DOHH2 (cell line): ENCODE results near the gene DUSP16.
"Not testable (repeated sequence)": the region's sequence is repeated elsewhere in the genome, so short reads cannot be mapped to it uniquely, and the experiment has no call there.

Experiments
- H3F3A ChIP-seq: fragments of 200-600 bp; sonication (generic), shearing (Covaris generic); 2 replicates; pipeline ENCODE4 v1.6.0; 2016; ENCODE audit warnings: antibody characterized with exemption, mild to moderate bottlenecking; ENCODE audit not compliant: control insufficient read depth, insufficient read depth
- H3K27ac ChIP-seq: fragments of 200-600 bp; sonication (generic); 2 replicates; pipeline ENCODE4 v1.5.1; 2014; ENCODE audit warnings: low read depth, mild to moderate bottlenecking, low read length, moderate library complexity
- H3K27me3 ChIP-seq: fragments of 200-600 bp; sonication (generic); 2 replicates; pipeline ENCODE4 v1.6.1; 2014; ENCODE audit warnings: mild to moderate bottlenecking, low read length, mixed read lengths; ENCODE audit not compliant: control insufficient read depth
- H3K36me3 ChIP-seq: fragments of 200-600 bp; sonication (generic); 2 replicates; pipeline ENCODE4 v1.6.1; 2014; ENCODE audit warnings: mild to moderate bottlenecking, low read length, moderate library complexity, mixed read lengths; ENCODE audit not compliant: control insufficient read depth
- H3K4me1 ChIP-seq: fragments of 200-600 bp; sonication (generic); 2 replicates; pipeline ENCODE4 v1.6.1; 2014; ENCODE audit warnings: mild to moderate bottlenecking, low read length, mixed read lengths; ENCODE audit not compliant: control insufficient read depth
- H3K4me2 ChIP-seq: fragments of 200-600 bp; sonication (generic); 2 replicates; pipeline ENCODE4 v1.6.0; 2014; ENCODE audit warnings: mild to moderate bottlenecking, low read length, moderate library complexity
- H3K4me3 ChIP-seq: fragments of 200-600 bp; sonication (generic); 2 replicates; pipeline ENCODE4 v1.5.1; 2014; ENCODE audit warnings: mild to moderate bottlenecking, low read length, mixed read lengths
- H3K79me2 ChIP-seq: fragments of 200-600 bp; sonication (generic); 2 replicates; pipeline ENCODE4 v1.6.1; 2014; ENCODE audit warnings: mild to moderate bottlenecking, low read length, mixed read lengths; ENCODE audit not compliant: control insufficient read depth
- H3K9me2 ChIP-seq: fragments of 200-600 bp; sonication (generic); replicated peaks from 2 replicates; pipeline ENCODE4 v1.6.1; 2014; ENCODE audit warnings: mild to moderate bottlenecking, low read length, mixed read lengths; ENCODE audit not compliant: control insufficient read depth
- H3K9me3 ChIP-seq: fragments of 200-600 bp; sonication (generic); 2 replicates; pipeline ENCODE4 v1.6.1; 2014; ENCODE audit warnings: antibody characterized with exemption, low read length, mixed read lengths; ENCODE audit not compliant: control insufficient read depth, insufficient read depth
- H4K20me1 ChIP-seq: fragments of 200-600 bp; sonication (generic); 2 replicates; pipeline ENCODE4 v1.6.0; 2014; ENCODE audit warnings: low read depth, mild to moderate bottlenecking, antibody characterized with exemption, low read length, moderate library complexity; ENCODE audit not compliant: control insufficient read depth, insufficient read depth
- EZH2phosphoT487 ChIP-seq: fragments of 200-600 bp; sonication (generic); IDR thresholded peaks from 2 replicates; pipeline ENCODE4 v1.6.1; 2017; ENCODE audit warnings: borderline replicate concordance, mild to moderate bottlenecking, antibody characterized with exemption, low read length, moderate library complexity, mixed read lengths
- TF ChIP-seq, protein P1 (sequence below): fragments of 200-600 bp; sonication (generic); IDR thresholded peaks from one replicate; pipeline ENCODE4 v1.5.1; 2014; ENCODE audit warnings: antibody characterized with exemption, mild to moderate bottlenecking, low read depth, low read length; ENCODE audit not compliant: poor library complexity, severe bottlenecking

DUSP16 gene

DNA sequence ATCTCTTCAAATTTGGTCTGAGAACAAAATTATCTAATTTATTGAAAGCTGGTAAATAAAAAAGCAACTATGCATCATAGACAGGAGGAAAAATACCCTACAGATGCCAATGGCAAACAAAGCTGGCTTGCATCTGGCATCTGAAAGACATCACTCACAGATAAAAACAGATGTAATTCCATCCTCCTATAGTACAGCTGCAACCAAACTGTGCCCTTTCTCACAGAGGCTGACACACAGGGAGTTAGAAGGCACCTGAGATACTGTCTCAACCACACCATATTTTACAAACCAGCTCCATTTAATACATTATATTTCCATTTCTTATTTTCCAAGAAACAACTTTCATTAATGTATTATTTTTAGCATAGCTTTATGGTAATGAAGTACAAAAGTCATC lies 39.4 kb downstream of the DUSP16 start:
- H3K27me3 ChIP-seq = 0 out of 2 replicates have a peak, but pooled peaks cover 6% of the 10 kb centered on the region
- H3F3A ChIP-seq = no peaks in the 10 kb centered on the region
- H3K4me2 ChIP-seq = no peak overlapping the region
- no peaks in the 10 kb centered on the region for H3K36me3 ChIP-seq
- H4K20me1 ChIP-seq = no peaks in the 10 kb centered on the region
- no peaks in the 10 kb centered on the region for H3K9me3 ChIP-seq
- no peaks in the 10 kb centered on the region for H3K79me2 ChIP-seq
- no peaks in the 10 kb centered on the region for H3K9me2 ChIP-seq
- peaks cover 10% of the 10 kb centered on the region for H3K4me1 ChIP-seq
- TF ChIP-seq EZH2phosphoT487 = no peak
- TF ChIP-seq, protein P1, sequence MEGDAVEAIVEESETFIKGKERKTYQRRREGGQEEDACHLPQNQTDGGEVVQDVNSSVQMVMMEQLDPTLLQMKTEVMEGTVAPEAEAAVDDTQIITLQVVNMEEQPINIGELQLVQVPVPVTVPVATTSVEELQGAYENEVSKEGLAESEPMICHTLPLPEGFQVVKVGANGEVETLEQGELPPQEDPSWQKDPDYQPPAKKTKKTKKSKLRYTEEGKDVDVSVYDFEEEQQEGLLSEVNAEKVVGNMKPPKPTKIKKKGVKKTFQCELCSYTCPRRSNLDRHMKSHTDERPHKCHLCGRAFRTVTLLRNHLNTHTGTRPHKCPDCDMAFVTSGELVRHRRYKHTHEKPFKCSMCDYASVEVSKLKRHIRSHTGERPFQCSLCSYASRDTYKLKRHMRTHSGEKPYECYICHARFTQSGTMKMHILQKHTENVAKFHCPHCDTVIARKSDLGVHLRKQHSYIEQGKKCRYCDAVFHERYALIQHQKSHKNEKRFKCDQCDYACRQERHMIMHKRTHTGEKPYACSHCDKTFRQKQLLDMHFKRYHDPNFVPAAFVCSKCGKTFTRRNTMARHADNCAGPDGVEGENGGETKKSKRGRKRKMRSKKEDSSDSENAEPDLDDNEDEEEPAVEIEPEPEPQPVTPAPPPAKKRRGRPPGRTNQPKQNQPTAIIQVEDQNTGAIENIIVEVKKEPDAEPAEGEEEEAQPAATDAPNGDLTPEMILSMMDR = no peak
- H3K27ac ChIP-seq = no peak overlapping the region
- no peak overlapping the region for H3K4me3 ChIP-seq

DNA sequence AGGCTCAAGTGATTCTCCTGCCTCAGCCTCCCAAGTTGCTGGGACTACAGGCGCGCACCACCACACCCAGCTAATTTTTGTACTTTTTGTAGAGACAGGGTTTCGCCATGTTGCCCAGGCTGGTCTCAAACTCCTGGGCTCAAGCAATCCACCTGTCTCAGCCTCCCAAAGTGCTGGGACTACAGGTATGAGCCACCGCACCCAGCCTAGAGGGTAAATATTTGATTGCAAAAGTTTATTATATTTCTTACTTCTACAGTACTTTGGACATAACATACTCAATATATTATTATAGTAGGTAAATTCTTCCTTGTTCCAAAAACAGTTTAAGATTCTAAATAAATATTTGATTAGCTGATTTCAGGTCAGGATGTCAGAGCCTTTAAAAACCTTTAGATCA lies 40.0 kb downstream of the DUSP16 start:
- H3K9me3 ChIP-seq, H3K4me2 ChIP-seq, H3K36me3 ChIP-seq, H3K9me2 ChIP-seq, H3K27ac ChIP-seq, H4K20me1 ChIP-seq, H3K4me3 ChIP-seq, H3K27me3 ChIP-seq, H3F3A ChIP-seq, H3K4me1 ChIP-seq, H3K79me2 ChIP-seq: not testable (repeated sequence)

DNA sequence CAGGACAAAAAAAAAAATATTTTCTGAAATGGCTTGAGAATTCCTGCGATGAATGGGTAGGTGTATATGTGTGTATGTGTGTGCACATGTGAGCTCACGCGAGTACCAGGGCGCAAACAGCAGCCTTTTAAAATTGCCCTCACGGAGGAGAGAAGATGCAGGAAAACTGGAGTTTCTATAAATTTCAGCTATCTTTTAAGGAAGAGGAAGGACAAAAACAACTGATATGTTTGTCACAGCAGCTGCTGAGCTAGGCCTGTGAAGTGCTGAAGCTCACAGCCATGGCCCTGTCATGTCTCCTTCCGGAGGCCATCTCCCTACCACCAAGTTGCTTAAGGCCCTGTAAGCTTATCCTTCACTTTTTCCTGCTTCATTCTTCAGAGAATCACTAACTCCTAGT lies 40.8 kb downstream of the DUSP16 start:
- Histone ChIP-seq H3K4me3 (no peak overlapping the region), H3K9me3 (no peaks in the 10 kb centered on the region), H3F3A (no peaks in the 10 kb centered on the region), H3K4me2 (no peak overlapping the region), H3K4me1 (0 out of 2 replicates have a peak, but pooled peaks cover 3% of the 10 kb centered on the region), H4K20me1 (no peaks in the 10 kb centered on the region), H3K9me2 (no peaks in the 10 kb centered on the region), H3K79me2 (no peaks in the 10 kb centered on the region), H3K27me3 (0 out of 2 replicates have a peak, but pooled peaks cover 6% of the 10 kb centered on the region), H3K36me3 (no peaks in the 10 kb centered on the region), H3K27ac (no peak overlapping the region)
- TF ChIP-seq EZH2phosphoT487 = no peak
- TF ChIP-seq, protein P1 = no peak

DNA sequence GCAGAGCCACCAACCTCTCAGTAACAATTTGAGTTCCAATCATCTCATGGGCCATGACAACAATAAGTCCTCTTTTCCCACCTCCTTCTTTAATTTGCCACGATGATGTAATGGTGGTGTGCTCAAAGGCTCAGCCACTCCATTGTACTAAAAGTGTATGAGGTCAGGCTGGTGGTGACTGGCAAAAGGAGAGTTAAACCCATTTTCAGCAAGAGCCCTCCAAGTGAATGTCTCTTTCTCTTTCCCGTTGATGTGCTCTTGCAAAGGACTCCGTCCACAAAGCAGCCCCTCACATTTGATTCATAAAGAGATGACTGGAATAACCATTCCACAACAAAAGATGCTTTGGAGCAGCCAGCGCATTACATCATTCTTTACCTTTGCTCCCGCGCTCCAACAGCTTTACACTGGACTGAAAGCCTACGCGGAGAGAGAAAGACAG lies 41.6 kb downstream of the DUSP16 start:
- Histone ChIP-seq H3F3A (no peaks in the 10 kb centered on the region), H3K36me3 (no peaks in the 10 kb centered on the region), H3K9me3 (no peaks in the 10 kb centered on the region), H4K20me1 (no peaks in the 10 kb centered on the region), H3K9me2 (no peaks in the 10 kb centered on the region), H3K4me1 (0 out of 2 replicates have a peak, but pooled peaks cover 3% of the 10 kb centered on the region), H3K79me2 (no peaks in the 10 kb centered on the region), H3K4me3 (no peak overlapping the region), H3K27me3 (0 out of 2 replicates have a peak, but pooled peaks cover 6% of the 10 kb centered on the region), H3K4me2 (no peak overlapping the region), H3K27ac (no peak overlapping the region)
- TF ChIP-seq, protein P1 = no peak
- TF ChIP-seq EZH2phosphoT487 = no peak
